MG63 (cell line): ENCODE data around the gene COPRS. TPM values are rescaled to one million over a fixed set of nuclear protein-coding genes. Genes with fewer than 3 reads are reported as not detected.

Experiments
- DNase-seq: peaks from one replicate; pipeline ENCODE4 v3.0.0-alpha.2; 2020
- H3K27me3 ChIP-seq: fragments of 250-450 bp; sonication (Bioruptor Pico); 2 replicates; pipeline ENCODE4 v1.5.1; 2020; ENCODE audit warnings: mild to moderate bottlenecking, moderate library complexity
- H3K36me3 ChIP-seq: fragments of 250-450 bp; sonication (Bioruptor Pico); 2 replicates; pipeline ENCODE4 v1.5.1; 2020; ENCODE audit warnings: mild to moderate bottlenecking, moderate library complexity
- H3K4me3 ChIP-seq: fragments of 250-450 bp; sonication (Bioruptor Pico); 2 replicates; pipeline ENCODE4 v1.5.1; 2020; ENCODE audit warnings: mild to moderate bottlenecking, moderate library complexity
- H3K9me3 ChIP-seq: fragments of 250-450 bp; sonication (Bioruptor Pico); 2 replicates; pipeline ENCODE4 v1.5.1; 2020; ENCODE audit warnings: mild to moderate bottlenecking, moderate library complexity
- total RNA-seq: library from RNA; depleted of rRNA; stranded (reverse); fragments of >200 nt; shearing (Covaris generic); gene quantifications from 2 replicates; pipeline ENCODE4 v1.2.3, GENCODE V29; 2014; ENCODE audit warnings: low replicate concordance; rRNA removed

COPRS gene, protein sequence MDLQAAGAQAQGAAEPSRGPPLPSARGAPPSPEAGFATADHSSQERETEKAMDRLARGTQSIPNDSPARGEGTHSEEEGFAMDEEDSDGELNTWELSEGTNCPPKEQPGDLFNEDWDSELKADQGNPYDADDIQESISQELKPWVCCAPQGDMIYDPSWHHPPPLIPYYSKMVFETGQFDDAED
- total RNA-seq, result 589 and 616 TPM in 2 replicates

DNA sequence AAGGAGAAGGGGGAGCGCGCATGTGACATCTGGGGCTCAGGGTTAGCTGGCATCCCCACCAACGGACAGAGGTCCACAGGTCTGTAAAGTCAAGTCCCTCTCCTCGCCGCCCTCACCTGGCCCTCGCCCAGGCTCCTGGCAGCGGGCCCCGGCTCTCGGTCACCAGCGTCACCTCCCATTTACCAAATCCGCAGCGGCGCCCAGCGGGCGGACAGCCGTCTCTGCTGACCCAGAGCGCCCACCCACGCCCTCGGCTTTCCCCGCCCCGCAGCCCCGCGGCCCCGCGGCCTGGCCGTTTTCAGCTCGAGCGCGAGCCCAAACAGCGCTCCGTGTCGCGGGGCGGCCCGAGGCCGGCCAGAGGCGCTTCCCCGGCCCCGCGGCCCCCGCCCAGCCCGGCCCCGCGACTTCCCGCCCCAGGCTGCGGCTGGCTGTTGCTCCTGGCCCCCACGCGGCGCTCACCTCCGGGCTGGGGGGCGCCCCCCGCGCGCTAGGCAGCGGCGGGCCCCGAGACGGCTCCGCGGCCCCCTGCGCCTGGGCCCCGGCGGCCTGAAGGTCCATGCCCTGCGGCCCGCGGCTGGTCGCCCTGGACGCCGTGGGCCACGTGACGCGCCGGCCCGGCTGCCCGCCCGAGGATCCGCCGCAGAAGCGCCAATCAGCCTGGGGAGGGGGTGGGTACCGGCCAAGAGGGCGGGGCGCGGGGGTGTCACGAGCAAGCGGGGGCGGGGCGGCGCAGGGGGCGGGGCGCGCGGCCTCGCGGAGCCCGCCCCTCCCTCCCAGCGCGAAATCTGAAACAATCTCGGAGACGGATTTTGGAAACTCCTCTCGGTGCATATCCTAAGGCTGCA, at the start of gene COPRS:
TSS of gene COPRS (minus strand) at position 603 of the 845 bp plus-strand sequence. CDS start at position 558, 45 bp downstream.
- H3K27me3 ChIP-seq, result no peaks in the 10 kb centered on the region
- no peaks in the 10 kb centered on the region for H3K9me3 ChIP-seq
- H3K4me3 ChIP-seq, result peak within 1 kb of the TSS; percentile 63
- peaks cover 79% of the 10 kb centered on the region for H3K36me3 ChIP-seq
- peak; percentile 90 for DNase-seq

DNA sequence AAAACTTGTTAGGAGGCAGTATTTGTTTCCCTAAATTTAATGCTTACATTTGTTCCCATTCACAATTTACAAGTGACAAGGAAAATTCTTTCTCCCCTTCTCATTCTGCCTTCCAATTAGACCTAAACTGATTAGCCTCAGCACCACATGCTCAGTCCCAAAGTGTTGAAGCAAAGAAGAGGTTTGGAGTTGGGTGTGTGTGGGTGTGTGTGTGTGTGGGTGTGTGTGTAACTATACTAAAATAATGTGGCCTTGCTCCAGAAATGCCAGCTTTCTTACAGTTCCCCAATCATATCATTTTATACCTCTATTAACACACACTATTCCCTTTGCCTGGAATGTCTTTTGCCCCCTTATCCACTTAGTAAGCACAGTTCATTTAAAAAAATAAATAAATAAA, 49.3 kb upstream of the COPRS start:
- Histone ChIP-seq H3K27me3 (no peaks in the 10 kb centered on the region), H3K4me3 (no peak overlapping the region), H3K36me3 (no peaks in the 10 kb centered on the region), H3K9me3 (no peaks in the 10 kb centered on the region)
- DNase-seq, result no peak

DNA sequence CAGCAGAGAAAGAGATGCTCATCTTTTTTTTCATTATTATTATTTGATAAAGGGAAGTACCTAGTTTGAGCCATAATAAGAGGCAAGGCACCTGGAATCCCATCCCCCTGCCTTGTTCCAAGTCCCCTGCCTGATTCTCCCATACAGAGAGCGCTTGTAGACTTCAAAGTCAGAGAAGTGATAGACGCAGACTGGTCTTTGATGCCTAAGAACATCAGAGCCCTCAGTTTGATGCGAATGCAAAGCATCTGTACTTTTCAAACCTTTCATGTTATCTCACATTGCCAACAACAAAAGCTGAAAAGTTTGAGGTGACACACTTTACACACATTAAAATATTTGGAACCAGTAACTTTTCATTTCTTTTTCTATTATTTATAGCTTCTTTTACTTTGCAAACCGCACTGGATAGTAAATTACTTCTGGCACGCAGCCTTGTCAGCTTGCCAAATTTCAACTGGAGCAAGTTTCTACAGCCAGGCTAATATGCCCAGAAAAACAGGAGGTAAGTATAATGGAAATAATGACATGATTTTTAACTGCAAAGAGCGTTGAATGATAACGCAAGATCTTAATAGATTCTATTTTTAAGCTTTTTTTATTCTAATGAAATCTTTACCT, 48.4 kb upstream of the COPRS start:
- H3K4me3 ChIP-seq, result no peak overlapping the region
- DNase-seq, result peak; percentile 64

GRCh38 chr17:31903401-31903800, 44.4 kb upstream of the COPRS start:
- Histone ChIP-seq H3K36me3 (peaks cover 21% of the 10 kb centered on the region), H3K4me3 (no peak overlapping the region), H3K9me3 (no peaks in the 10 kb centered on the region), H3K27me3 (no peaks in the 10 kb centered on the region)
- DNase-seq, result no peak

More for the DNA sequence above, 48.4 kb upstream of the COPRS start:
- Histone ChIP-seq H3K36me3 (no peaks in the 10 kb centered on the region), H3K27me3 (no peaks in the 10 kb centered on the region), H3K9me3 (no peaks in the 10 kb centered on the region)

DNA sequence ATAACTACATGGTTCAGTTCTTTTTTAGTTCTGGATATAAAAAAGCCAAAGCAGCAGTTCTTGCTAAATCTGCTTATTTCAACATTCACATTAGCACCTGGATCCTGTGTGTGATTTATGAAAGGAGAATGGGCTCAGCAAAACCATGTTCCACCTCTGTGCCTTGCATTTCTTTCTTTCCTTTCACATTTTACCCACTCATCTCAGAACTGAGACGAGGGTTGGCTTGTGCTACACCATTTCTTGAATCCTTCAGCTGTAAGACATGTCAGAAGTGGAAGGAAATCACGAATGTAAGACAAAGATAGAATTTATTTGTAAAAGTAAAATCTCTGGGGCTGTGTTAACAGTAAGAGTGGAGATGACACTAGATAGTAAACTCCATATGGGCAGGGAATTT, 43.6 kb upstream of the COPRS start:
- Histone ChIP-seq H3K4me3 (no peak overlapping the region), H3K27me3 (no peaks in the 10 kb centered on the region), H3K36me3 (peaks cover 28% of the 10 kb centered on the region), H3K9me3 (no peaks in the 10 kb centered on the region)
- no peak for DNase-seq

DNA sequence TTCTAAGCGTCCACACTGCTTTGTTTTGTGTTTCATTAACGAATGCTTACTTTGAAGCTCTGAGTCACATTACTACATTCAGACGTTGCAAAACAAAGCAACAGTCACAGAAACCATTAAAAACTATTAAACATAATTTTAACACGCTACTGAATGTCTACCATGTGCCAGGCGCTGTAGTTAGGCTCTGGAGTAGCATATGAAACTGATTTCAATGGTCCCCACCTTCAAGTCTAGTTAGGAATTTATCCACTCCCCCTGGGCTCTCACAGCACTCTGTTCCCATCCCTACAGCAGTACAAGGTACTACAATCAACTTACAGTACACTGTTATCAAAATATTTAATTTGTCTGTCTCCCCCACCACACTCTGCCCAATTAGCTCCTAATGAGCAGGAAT, 41.8 kb upstream of the COPRS start:
- DNase-seq, result no peak
- Histone ChIP-seq H3K27me3 (no peaks in the 10 kb centered on the region), H3K4me3 (peak overlapping the region; percentile 70), H3K36me3 (peaks cover 42% of the 10 kb centered on the region), H3K9me3 (no peaks in the 10 kb centered on the region)

- H3K4me3 ChIP-seq, result no peak overlapping the region
- H3K9me3 ChIP-seq, result no peaks in the 10 kb centered on the region
- peaks cover 97% of the 10 kb centered on the region for H3K36me3 ChIP-seq
- no peaks in the 10 kb centered on the region for H3K27me3 ChIP-seq
- DNase-seq, result no peak
Measured at GRCh38 chr17:31888124-31888523, 29.1 kb upstream of the COPRS start.

- H3K9me3 ChIP-seq, result no peaks in the 10 kb centered on the region
- peaks cover 95% of the 10 kb centered on the region for H3K36me3 ChIP-seq
- no peak for DNase-seq
- no peak overlapping the region for H3K4me3 ChIP-seq
- no peaks in the 10 kb centered on the region for H3K27me3 ChIP-seq
Measured at GRCh38 chr17:31882571-31882970, 23.5 kb upstream of the COPRS start.

DNA sequence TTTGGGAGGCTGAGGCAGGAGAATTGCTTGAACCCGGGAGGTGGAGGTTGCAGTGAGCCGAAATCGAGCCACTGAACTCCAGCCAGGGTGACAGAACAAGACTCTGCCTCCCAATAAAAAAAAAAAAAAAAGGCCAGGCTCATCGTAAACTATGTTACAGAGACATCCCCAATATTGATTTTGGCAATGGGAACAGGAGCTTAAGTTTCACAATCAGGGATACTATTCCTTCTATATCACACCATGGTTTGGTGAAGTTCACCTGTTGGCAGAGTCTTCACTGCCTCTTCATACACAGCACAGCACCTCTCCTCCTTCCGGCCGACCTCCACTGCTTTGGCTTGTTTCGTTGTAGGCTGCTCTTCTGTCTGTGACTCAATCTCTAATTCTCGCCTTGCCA, 21.3 kb upstream of the COPRS start:
- DNase-seq, result no peak
- no peak overlapping the region for H3K4me3 ChIP-seq
- peaks cover 94% of the 10 kb centered on the region for H3K36me3 ChIP-seq
- no peaks in the 10 kb centered on the region for H3K9me3 ChIP-seq
- H3K27me3 ChIP-seq, result no peaks in the 10 kb centered on the region

DNA sequence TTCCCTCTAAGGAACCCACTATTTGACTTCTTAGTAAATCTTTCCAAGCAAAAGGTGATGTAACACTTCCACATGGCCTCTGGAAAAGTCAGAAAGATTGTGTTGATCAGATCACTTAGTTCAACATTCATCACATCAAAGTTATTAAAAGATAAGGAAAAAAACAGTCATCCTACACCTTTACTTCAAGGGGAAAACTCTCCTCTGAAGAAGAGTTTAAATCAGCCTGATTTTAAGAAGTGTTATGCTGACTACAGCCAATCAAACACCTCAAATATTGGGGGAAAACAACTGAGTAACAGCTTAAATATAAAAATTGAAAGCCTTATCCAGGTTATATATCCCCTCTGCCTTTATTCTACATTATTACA, 19.6 kb upstream of the COPRS start:
- DNase-seq, result no peak
- no peaks in the 10 kb centered on the region for H3K9me3 ChIP-seq
- peaks cover 94% of the 10 kb centered on the region for H3K36me3 ChIP-seq
- H3K27me3 ChIP-seq, result no peaks in the 10 kb centered on the region
- no peak overlapping the region for H3K4me3 ChIP-seq

DNA sequence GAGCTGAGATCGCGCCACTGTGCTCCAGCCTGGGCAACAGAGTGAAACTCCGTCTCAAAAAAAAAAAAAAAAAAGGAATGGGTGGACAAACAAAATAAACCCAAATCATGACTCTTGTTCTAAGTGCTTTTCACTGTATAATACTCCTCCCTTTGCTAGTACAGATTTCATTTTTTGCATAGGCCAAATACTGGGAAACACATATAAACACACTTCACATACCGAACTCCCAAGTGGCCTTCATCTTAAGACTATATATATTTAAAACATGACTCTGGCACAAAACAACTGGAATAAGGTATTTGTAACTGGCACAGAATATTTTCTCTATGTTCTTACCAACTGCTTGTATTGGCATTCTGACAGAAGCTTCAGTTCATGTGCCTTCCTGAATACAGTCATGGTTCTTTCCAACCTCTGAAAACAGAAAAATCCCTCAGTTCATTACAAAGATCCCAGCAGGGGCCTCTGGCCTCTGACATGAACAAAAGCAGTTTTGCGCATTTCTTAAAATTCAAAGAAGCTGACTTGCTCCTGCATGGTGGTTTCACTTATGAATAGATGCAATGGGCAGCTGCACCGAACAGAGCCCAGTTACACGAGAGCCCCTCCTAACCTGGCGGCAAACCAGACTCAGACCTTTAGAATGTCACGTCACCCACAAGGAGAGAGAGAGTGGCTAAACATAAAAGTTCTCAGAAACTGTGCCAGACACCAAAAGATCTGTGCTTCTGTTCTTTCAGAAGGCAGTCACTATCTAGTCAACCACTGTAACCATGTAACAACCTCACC, 19.1 kb upstream of the COPRS start:
- no peak overlapping the region for H3K4me3 ChIP-seq
- peaks cover 94% of the 10 kb centered on the region for H3K36me3 ChIP-seq
- H3K9me3 ChIP-seq, result no peaks in the 10 kb centered on the region
- peak; percentile 42 for DNase-seq
- H3K27me3 ChIP-seq, result no peaks in the 10 kb centered on the region

DNA sequence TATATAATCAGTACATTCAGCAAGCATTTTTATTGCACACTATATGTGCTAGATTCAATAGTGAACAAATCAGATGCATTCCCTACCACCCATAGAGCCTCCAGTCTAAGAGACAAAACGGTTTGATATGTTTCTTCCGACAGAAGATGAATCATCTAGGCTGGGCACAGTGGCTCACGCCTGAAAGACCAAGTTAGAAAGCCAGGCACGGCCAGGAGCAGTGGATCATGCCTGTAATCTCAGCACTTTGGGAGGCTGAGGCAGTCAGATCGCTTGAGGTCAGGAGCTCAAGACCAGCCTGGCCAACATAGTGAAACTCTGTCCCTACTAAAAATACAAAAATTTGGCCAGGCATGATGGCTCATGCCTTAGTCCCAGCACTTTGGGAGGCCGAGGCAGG, 18.3 kb upstream of the COPRS start:
- Histone ChIP-seq H3K4me3 (no peak overlapping the region), H3K9me3 (no peaks in the 10 kb centered on the region), H3K36me3 (peaks cover 94% of the 10 kb centered on the region), H3K27me3 (no peaks in the 10 kb centered on the region)
- DNase-seq, result no peak

DNA sequence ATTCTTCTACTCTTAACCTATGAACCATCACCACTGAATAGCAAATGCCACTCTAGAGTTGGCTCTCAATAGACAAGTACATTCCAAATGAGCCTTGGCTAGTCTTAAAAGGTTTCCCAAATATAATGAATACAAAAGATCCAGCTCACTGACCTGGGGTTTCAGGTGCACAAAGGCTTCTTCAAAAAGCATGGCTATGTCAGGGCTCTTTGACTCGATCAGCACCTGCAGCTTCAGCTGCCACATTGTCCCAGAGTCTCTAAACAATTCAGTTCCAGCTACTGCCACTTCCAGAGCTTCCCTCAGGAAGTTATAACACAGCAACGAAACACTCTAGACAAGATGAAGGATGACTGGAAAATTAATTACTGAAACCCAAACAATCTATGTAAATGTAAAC, 16.0 kb upstream of the COPRS start:
- Histone ChIP-seq H3K4me3 (no peak overlapping the region), H3K9me3 (no peaks in the 10 kb centered on the region), H3K36me3 (peaks cover 95% of the 10 kb centered on the region), H3K27me3 (no peaks in the 10 kb centered on the region)
- DNase-seq, result no peak

- H3K4me3 ChIP-seq, result no peak overlapping the region
- no peak for DNase-seq
- H3K27me3 ChIP-seq, result no peaks in the 10 kb centered on the region
- no peaks in the 10 kb centered on the region for H3K9me3 ChIP-seq
- peaks cover 93% of the 10 kb centered on the region for H3K36me3 ChIP-seq
Measured at GRCh38 chr17:31869797-31870568, 10.9 kb upstream of the COPRS start.

DNA sequence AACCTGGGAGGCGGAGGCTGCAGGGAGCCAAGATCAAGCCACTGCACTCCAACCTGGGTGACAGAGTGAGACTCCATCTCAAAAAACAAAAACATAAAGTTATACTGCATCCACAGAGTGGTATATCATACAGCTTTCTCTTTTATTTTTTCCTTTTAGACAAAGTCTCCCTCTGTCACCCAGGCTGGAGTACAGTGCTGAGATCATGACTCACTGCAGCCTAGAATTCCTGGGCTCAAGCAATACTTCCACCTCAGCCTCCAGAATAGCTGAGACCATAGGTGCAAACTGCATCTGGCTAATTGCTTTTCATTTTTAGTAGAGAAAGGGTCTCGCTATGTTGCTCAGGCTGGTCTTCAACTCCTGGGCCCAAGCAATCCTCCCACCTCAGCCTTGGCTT, 10.0 kb upstream of the COPRS start:
- H3K9me3 ChIP-seq, result no peaks in the 10 kb centered on the region
- H3K4me3 ChIP-seq, result no peak overlapping the region
- H3K36me3 ChIP-seq, result peaks cover 93% of the 10 kb centered on the region
- no peak for DNase-seq
- H3K27me3 ChIP-seq, result no peaks in the 10 kb centered on the region

GRCh38 chr17:31859487-31860008, 504 bp upstream of the COPRS start:
- Histone ChIP-seq H3K9me3 (no peaks in the 10 kb centered on the region), H3K4me3 (peak overlapping the region; percentile 37), H3K36me3 (peaks cover 81% of the 10 kb centered on the region), H3K27me3 (no peaks in the 10 kb centered on the region)
- no peak for DNase-seq
